Endothelial cell of umbilical vein (primary cell): Measurements from ENCODE around the gene PTGFR. TPM values are rescaled to one million over a fixed set of nuclear protein-coding genes. Genes with fewer than 3 reads are reported as not detected.

Experiments used
- BruUV-seq: library from RNA; stranded (reverse); fragments of 400-500 nt; replicated peaks from 2 replicates; lab custom pipeline; 2021; lab: Mats Ljungman, UMichigan
- CTCF ChIA-PET: fragments of 300-600, 350-600 bp; sonication (Branson Sonifier 250); formaldehyde crosslinking; loops from one replicate; lab custom pipeline; 2021; ENCODE audit warnings: antibody characterized with exemption, inconsistent platforms; lab: Charles Lee
- POLR2A ChIA-PET: fragments of 300-600, 350-600 bp; sonication (Branson Sonifier 250); formaldehyde crosslinking; loops from one replicate; lab custom pipeline; 2021; ENCODE audit warnings: antibody characterized with exemption, inconsistent platforms; lab: Charles Lee
- DNase-seq: peaks from one replicate; pipeline ENCODE4 v3.0.0-alpha.2; 2011; ENCODE audit warnings: low read depth, low spot score
- FAIRE-seq: peaks from 2 replicates; lab custom pipeline; 2011; peaks lifted over from hg19 to GRCh38; lab: Jason Lieb, UNC
- H2AFZ ChIP-seq: 2 replicates; pipeline ENCODE4 v1.6.0; 2012; ENCODE audit warnings: low read depth, low read length, control low read depth, inconsistent platforms
- H3K27ac ChIP-seq: 2 replicates; pipeline ENCODE4 v1.5.1; 2011; ENCODE audit warnings: low read depth, mild to moderate bottlenecking, control low read depth, low read length, moderate library complexity; ENCODE audit not compliant: insufficient read depth
- H3K27me3 ChIP-seq, 2 experiments: 2 replicates each; pipeline versions ENCODE4 v1.6.0 to v1.6.1; 2011; ENCODE audit warnings: low read length in 2 of 2, mixed read lengths in 1 of 2; ENCODE audit not compliant: control insufficient read depth in 2 of 2, insufficient read depth in 2 of 2
- H3K36me3 ChIP-seq, 2 experiments: 2 replicates in 1 of 2; 3 replicates in 1 of 2; pipeline ENCODE4 v1.5.1; 2011; ENCODE audit warnings: low read length in 2 of 2, mild to moderate bottlenecking in 1 of 2, moderate library complexity in 1 of 2; ENCODE audit not compliant: control insufficient read depth in 2 of 2, insufficient read depth in 2 of 2; ENCODE audit errors: extremely low read depth in 1 of 2
- H3K4me1 ChIP-seq: 3 replicates; pipeline ENCODE4 v1.5.1; 2011; ENCODE audit warnings: mild to moderate bottlenecking, low read length; ENCODE audit not compliant: control insufficient read depth, insufficient read depth; ENCODE audit errors: extremely low read depth
- H3K4me2 ChIP-seq: 2 replicates; pipeline ENCODE4 v1.6.1; 2011; ENCODE audit warnings: low read length, control low read depth, mixed read lengths; ENCODE audit not compliant: insufficient read depth
- H3K4me3 ChIP-seq, 3 experiments: fragments of 200-600 bp in 1 of 3; sonication (generic), shearing (Covaris generic) in 1 of 3; replicated peaks in 1 of 3; 2 replicates each; pipeline ENCODE4 v1.5.1; 2011 to 2016; ENCODE audit warnings: control low read depth in 3 of 3, low read length in 3 of 3, mild to moderate bottlenecking in 2 of 3, inconsistent platforms in 1 of 3, low read depth in 1 of 3, moderate library complexity in 1 of 3; ENCODE audit not compliant: insufficient read depth in 1 of 3
- H3K79me2 ChIP-seq: 2 replicates; pipeline ENCODE4 v1.6.0; 2012; ENCODE audit warnings: low read length, inconsistent platforms; ENCODE audit not compliant: control insufficient read depth, insufficient read depth
- H3K9ac ChIP-seq: replicated peaks from 2 replicates; pipeline ENCODE3; 2011; ENCODE audit warnings: low read length, control low read depth; ENCODE audit not compliant: insufficient read depth; ENCODE audit errors: extremely low read depth
- H3K9me1 ChIP-seq: replicated peaks from 3 replicates; pipeline ENCODE4 v1.6.0; 2011; ENCODE audit warnings: mild to moderate bottlenecking, low read length; ENCODE audit not compliant: control insufficient read depth, insufficient read depth; ENCODE audit errors: extremely low read depth
- H3K9me3 ChIP-seq: replicated peaks from 2 replicates; pipeline ENCODE4 v1.5.1; 2012; ENCODE audit warnings: low read length, inconsistent platforms; ENCODE audit not compliant: control insufficient read depth, insufficient read depth
- H4K20me1 ChIP-seq: replicated peaks from 2 replicates; pipeline ENCODE3; 2011; ENCODE audit warnings: mild to moderate bottlenecking, low read length; ENCODE audit not compliant: control insufficient read depth, insufficient read depth; ENCODE audit errors: extremely low read depth
- EZH2 ChIP-seq: IDR thresholded peaks from 2 replicates; pipeline ENCODE4 v1.6.1; 2012; ENCODE audit warnings: borderline replicate concordance, low read depth, mild to moderate bottlenecking, moderate library complexity, low read length, inconsistent platforms; ENCODE audit not compliant: severe bottlenecking
- GATA2 ChIP-seq: IDR thresholded peaks from 2 replicates; pipeline ENCODE4 v1.7.0; 2011; ENCODE audit warnings: low read depth, mild to moderate bottlenecking, moderate library complexity, mixed read lengths, low read length; ENCODE audit not compliant: insufficient read length, insufficient read depth
- JUN ChIP-seq: IDR thresholded peaks from 2 replicates; pipeline ENCODE4 v1.6.1; 2011; ENCODE audit warnings: borderline replicate concordance, low read depth; ENCODE audit not compliant: insufficient read length, insufficient read depth
- MAX ChIP-seq: IDR thresholded peaks from 2 replicates; pipeline ENCODE4 v1.6.1; 2011; ENCODE audit not compliant: insufficient read depth, insufficient read length
- POLR2A ChIP-seq: IDR thresholded peaks from 2 replicates; pipeline ENCODE4 v1.6.1; 2012; ENCODE audit warnings: low read depth, mild to moderate bottlenecking, control low read depth, low read length
- POLR2AphosphoS5 ChIP-seq: IDR thresholded peaks from 2 replicates; pipeline ENCODE4 v1.6.1; 2012; ENCODE audit warnings: low read depth, mild to moderate bottlenecking, control low read depth, low read length, moderate library complexity; ENCODE audit not compliant: insufficient read depth
- dilution Hi-C: fragments of 300-500 bp; cut with MboI; formaldehyde crosslinking; loops from one replicate; pipeline ENCODE4 v1.15.0; 2019; ENCODE audit warnings: low sequenced_read_pairs; ENCODE audit not compliant: extremely low pct_ligation_motif_present
- intact Hi-C: fragments of 100-400 bp; cut with micrococcal nuclease; formaldehyde crosslinking; loops from one replicate; pipeline ENCODE4 v1.10.0; 2022
- polyA plus RNA-seq, 4 experiments: library from polyadenylated mRNA; depleted of rRNA in 3 of 4; stranded (reverse) in 3 of 4; unstranded in 1 of 4; fragments of >200 nt; gene quantifications; 2 replicates each; pipeline versions ENCODE4 v1.2.1 to v1.2.3, GENCODE V29; 2011 to 2012; ENCODE audit warnings: missing spikeins in 1 of 4
- total RNA-seq: library from RNA; stranded (reverse); gene quantifications from 2 replicates; pipeline ENCODE4 v1.2.3, GENCODE V29; 2021
- TF ChIP-seq, protein P1 (sequence below), 2 donors: IDR thresholded peaks; 1 replicate in 1 of 2; 2 replicates in 1 of 2; pipeline ENCODE4 v1.5.1; 2011; ENCODE audit warnings: low read length in 2 of 2, mild to moderate bottlenecking in 2 of 2, moderate library complexity in 2 of 2, control low read depth in 1 of 2, inconsistent platforms in 1 of 2, low read depth in 1 of 2; ENCODE audit not compliant: insufficient read depth in 1 of 2; ENCODE audit errors: extremely low read depth in 1 of 2

Gene PTGFR
- total and polyA plus RNA-seq, 2 donors (not counting 3 experiments of a cell fraction or from before 2014, with no cell fraction given) = 0.11 to 0.24 TPM

GRCh38 chr1:78554840-78555239 is 64.1 kb downstream of the PTGFR start:
- intact Hi-C loops = no loop called here
- H3K36me3 ChIP-seq = no peaks in the 10 kb centered on the region
- FAIRE-seq = no peak
- no peak overlapping the region for H3K9ac ChIP-seq
- H3K4me3 ChIP-seq = no peak overlapping the region
- TF ChIP-seq GATA2 = no peak
- no peak for DNase-seq
- CTCF ChIA-PET = no interaction called here
- H2AFZ ChIP-seq = no peak overlapping the region
- BruUV-seq = no TSS peak
- H3K4me2 ChIP-seq = no peak overlapping the region
- no peaks in the 10 kb centered on the region for H4K20me1 ChIP-seq
- POLR2A ChIA-PET = no interaction called here
- H3K4me1 ChIP-seq = no peaks in the 10 kb centered on the region
- H3K27me3 ChIP-seq = peaks cover 2% of the 10 kb centered on the region in 2 experiments
- H3K9me1 ChIP-seq = no peaks in the 10 kb centered on the region
- dilution Hi-C loops = no loop called here
- H3K79me2 ChIP-seq = no peaks in the 10 kb centered on the region
- no peak overlapping the region for H3K27ac ChIP-seq
- H3K9me3 ChIP-seq = no peaks in the 10 kb centered on the region

DNA sequence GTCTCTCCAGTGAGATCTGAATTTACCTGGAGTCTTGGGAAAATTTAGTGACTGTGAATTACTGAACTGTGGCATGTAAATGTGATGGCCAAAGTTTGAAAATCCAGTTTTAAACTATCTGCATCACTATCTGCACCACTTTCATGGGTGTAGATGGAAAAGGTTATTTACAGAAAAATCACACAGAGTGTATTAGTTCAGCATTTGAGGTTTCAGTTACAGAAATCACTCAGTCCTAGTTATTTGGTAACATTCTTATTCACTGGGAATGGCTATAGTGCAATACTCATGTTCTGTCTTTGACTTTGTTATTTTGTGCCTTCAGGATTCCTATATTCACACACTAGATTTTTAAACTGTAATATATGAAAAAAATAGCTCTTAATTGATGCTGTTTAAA is 68.9 kb downstream of the PTGFR start:
- H3K9me3 ChIP-seq = no peaks in the 10 kb centered on the region
- no peaks in the 10 kb centered on the region for H3K9me1 ChIP-seq
- no peak overlapping the region for H3K4me3 ChIP-seq
- intact Hi-C loops = no loop called here
- no TSS peak for BruUV-seq
- H3K4me2 ChIP-seq = no peak overlapping the region
- no peaks in the 10 kb centered on the region for H3K4me1 ChIP-seq
- H2AFZ ChIP-seq = no peak overlapping the region
- FAIRE-seq = no peak
- H3K27ac ChIP-seq = no peak overlapping the region
- no peaks in the 10 kb centered on the region for H4K20me1 ChIP-seq
- H3K27me3 ChIP-seq = peaks cover 2% of the 10 kb centered on the region in 2 experiments
- CTCF ChIA-PET = interaction anchor here (0.6 kb wide), 1 partner anchor 57 kb away, joined by 3 read pairs; no protein-coding TSS in a partner anchor
- dilution Hi-C loops = no loop called here
- no peak for TF ChIP-seq POLR2AphosphoS5
- no peak for TF ChIP-seq MAX
- no peak for TF ChIP-seq EZH2
- TF ChIP-seq, protein P1, sequence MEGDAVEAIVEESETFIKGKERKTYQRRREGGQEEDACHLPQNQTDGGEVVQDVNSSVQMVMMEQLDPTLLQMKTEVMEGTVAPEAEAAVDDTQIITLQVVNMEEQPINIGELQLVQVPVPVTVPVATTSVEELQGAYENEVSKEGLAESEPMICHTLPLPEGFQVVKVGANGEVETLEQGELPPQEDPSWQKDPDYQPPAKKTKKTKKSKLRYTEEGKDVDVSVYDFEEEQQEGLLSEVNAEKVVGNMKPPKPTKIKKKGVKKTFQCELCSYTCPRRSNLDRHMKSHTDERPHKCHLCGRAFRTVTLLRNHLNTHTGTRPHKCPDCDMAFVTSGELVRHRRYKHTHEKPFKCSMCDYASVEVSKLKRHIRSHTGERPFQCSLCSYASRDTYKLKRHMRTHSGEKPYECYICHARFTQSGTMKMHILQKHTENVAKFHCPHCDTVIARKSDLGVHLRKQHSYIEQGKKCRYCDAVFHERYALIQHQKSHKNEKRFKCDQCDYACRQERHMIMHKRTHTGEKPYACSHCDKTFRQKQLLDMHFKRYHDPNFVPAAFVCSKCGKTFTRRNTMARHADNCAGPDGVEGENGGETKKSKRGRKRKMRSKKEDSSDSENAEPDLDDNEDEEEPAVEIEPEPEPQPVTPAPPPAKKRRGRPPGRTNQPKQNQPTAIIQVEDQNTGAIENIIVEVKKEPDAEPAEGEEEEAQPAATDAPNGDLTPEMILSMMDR (IDR thresholded peaks at IDR 0.05; ENCODE audit: extremely low read depth in 1 of 2, insufficient read depth in 1 of 2, low read depth in 1 of 2, low read length in 2 of 2) = no peak
- no peak for TF ChIP-seq POLR2A
- TF ChIP-seq JUN = no peak
- POLR2A ChIA-PET = no interaction called here
- H3K9ac ChIP-seq = no peak overlapping the region
- no peaks in the 10 kb centered on the region for H3K79me2 ChIP-seq
- H3K36me3 ChIP-seq = no peaks in the 10 kb centered on the region
- no peak for DNase-seq
